ENCODE data around the gene AIM2.
"Not testable (repeated sequence)": the region's sequence is repeated elsewhere in the genome, so short reads cannot be mapped to it uniquely, and the experiment has no call there.

AIM2 gene

DNA sequence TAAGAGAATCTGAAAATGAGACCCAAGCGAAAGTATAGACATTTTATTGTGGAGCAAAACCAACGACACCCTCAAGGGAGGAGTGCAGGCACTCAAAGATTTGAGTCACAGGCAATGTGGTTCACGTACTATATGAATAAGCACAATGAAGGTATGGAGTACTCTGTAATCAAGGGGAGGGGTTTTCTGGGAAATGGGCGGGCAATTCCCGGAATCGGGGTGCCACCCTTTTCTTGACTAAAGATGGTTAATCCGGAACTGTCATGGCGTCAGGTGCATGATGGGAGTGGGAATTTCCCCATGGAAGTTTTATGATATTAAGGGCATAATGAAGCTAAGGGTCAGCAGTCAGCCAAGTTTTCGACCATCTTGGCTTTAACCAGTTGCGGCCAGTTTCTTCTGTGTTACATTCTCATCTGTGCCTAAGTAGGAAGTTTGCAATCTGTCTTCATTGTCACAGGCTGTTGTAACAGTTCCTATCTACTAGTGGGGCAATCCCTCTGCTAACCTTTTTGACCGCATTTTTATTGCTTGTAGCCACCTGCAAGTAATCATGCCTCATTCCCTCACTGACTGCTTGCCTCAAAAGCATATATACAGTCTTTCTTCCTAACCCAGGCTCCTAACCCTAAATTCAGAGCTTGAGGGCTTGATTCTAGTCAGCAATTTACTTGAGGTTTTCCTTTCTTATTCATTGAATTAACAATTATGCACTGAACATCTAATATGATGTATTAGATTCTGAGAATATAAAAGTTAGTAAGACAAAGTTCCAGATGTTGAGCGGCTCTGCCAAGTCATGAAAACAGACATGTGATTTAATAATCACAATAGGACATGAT, 775 bp upstream of the AIM2 start:
- DNase-seq: no peak

DNA sequence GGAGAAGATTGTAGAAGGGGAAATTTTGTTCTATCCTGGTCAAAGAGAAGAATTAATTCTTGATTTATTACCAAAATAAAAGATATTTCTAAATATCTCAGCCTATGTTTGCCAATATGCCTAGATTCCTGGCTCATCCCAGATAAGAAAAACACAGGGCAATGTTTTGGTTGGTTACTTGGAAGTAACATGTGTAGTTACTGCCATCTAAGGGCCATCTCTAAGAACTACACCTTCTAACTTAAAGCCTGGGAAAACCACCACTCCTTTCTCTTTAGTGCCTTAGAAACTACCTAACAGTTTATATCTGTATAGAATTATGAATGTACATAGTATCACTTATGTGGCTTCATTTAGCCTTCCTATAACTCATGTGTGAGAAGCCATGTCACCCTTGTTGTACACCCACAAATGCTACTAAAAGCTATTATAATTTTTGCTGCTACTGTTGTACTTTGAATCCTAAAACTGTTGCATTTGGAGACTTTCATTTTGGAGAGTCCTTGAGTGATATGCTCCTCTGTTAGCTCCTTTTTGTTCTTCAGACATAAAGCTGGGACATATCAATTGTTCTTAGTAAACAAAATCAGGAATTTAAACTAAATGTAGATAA, 4.5 kb downstream of the AIM2 start:
- DNase-seq: peak in 1 of 2 experiments; percentile 63

DNA sequence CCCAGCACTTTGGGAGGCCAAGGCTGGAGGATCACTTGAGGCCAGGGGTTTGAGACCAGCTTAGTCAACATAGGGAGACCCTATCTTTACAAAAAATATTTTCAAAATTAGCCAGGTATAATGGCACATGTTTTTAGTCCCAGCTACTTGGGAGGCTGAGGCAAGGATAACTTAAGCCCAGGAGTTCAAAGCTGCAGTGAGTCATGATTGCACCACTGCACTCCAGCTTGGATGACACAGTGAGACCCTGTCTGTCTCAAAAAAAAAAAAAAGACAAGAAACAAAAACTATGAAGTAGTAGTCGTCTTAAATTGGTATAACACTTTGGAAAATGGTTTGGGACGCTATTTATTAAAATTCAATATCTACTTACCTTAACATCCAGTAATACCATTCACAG, 7.7 kb downstream of the AIM2 start:
- DNase-seq: no peak

DNA sequence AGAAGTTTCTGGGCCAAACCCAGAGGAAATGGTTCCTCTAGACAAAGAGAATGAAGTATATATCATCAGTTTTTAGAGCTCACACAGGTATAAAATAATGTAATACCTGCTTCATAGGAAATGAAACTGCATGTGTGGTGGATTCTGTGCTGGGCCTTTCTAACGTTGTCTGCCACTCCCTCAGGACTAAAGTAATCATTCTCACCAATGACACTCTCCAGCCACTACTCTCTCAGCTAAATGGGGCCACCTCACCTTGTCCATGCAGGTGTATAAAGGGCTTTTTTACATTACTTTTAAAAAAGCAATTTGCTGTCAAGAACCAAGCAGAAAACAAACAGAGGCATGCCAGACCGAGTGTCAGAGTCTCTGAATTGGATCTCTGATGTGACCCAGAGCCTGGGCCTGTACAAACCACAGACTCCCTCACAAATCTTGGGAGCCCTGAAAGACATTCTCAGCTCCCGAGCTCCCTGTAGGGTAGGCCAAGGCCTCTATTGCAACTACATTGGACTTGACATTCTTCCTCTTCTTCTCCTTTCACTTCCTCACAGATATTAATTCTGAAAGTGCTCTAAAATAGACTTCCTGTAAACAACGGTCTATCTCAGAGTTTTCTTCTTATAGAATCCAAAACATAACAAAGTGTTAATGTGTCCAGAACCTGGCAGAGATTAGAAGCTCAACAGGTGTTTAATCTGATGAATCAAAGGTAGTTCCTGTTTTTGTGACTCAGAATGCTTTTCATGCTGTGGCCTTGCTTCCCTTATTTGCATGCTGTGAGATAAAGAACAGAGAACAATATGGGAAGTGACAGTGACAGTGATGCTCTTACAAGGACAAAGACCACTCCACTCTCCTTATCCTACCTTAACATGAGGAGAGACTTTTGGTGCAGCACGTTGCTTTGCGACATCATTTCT, 8.6 kb downstream of the AIM2 start:
- DNase-seq: no peak

DNA sequence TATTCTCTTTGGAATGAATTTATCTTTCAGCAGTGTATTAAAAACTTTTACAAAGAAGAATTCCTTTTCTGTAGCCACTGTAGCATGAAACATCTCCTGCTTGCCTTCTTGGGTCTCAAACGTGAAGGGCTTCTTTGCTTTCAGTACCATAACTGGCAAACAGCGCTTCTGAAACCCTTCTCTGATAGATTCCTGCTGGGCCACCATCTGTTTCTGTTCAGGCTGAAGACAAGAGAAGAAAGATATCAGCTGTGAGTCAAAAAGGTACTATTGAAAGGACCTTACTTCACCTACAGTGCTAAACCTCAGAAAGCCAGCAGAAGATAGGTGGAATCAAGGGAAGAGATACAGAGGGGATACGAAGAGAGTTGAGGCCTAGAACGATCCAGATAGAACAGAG, 10.5 kb downstream of the AIM2 start:
- DNase-seq: no peak

DNA sequence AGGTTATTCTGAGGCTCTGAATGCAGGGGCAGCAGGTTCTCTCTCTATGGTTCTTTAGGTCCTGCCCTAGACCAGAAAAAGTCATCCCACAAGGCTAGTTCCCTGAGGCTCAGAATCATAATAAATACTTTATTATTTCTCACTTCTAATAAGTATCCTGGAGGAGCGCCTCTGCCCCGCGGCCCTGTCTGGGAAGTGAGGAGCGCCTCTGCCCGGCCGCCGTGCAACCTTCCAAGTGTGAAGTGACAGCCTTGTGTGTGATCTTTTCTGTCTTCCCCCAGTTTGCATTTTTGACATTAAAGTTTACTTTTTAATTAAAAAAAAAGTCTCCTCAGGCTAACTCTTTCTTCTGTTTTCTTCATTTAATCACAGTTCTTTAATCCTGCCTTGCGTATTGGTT, 11.5 kb downstream of the AIM2 start:
- DNase-seq: no peak

DNA sequence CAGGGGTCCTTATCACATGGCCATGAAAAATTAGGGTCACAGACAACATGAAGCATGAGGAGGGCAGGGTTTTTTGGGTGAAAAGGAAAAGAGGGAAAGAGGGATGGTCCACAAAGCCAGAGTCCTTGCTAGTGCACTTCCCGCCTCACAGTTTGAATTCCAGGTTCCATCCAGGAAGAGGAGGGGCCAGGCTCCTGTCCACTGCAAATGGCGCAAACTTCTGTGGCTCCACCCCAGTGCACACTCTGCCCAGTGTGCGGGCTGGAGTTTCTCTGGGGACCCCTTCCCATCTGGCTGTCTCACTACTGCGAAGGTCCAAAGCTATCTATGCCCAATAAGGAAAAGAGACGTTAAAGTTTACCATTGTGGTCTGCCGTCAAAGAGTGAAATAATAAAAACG, 17.8 kb downstream of the AIM2 start:
- DNase-seq: no peak

DNA sequence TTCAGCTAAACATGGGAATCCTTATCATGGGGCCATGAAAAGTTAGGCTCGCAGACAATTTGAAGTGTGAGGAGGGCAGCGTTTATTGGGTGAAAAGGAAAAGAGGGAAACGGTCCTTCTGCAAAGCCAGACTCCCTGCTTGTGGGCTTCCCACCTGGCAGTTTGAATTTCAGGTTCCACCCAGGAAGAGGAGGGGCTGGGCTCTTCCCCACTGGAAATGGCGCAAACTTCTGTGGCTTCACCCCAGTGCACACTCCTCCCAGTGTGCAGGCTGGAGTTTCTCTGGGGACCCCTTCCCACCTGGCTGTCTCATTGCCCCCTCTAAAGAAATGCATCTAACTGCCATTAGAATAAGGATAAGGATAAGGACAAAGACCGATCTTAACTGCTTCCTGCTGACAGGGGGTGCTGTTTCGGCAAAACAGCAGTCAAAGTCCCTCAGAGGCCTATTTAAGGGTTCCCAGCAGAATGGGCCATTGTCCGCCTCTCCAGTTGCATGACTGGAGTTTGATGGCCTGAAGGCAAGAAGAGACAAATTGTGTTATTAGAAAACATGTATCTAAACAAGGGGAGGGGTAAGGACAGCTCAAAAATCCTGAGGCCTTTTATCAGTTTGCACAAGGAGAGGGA, 20.4 kb downstream of the AIM2 start:
- DNase-seq: no peak

DNA sequence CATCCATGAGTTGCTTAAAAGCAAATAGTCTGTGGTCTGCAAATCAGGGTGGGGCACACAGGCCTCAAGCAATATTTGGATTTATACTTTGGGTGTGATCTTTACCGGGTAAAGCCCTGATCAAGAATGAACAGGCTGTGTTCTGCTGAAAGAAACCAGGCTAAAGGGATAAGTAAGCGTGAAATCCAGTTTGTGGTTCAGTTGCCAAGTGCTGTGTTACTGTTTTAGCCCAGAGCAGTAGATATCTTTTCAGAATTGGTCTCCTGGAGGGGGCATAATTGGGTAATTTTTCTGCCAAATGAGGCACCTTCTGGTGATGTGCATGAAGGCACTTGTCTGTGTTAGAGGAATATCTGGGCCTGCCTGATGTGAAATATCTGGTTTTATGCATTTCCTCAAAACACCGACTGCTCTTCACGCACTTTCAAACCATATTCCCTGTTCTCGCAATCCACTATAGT, 21.4 kb downstream of the AIM2 start:
- no peak for DNase-seq

DNA sequence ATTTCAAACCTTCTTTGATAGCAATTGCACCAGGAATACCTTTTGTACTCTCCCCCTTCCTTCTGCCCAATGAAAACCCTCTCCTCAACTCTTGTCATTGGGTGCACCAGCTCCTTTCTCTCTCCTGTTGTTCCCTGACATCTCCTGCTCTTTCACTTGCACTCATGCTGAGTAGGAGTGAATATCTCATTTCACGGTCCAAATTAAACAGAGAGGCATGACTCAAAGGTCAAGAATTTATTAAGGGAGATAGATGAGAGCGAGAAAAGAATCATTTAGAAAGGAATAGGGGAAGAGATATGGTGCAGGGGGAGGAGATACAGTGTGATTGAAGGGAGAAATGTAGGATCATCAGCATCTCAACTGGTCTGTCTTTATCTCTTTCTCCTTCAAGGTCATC, 22.1 kb downstream of the AIM2 start:
- DNase-seq: no peak

DNA sequence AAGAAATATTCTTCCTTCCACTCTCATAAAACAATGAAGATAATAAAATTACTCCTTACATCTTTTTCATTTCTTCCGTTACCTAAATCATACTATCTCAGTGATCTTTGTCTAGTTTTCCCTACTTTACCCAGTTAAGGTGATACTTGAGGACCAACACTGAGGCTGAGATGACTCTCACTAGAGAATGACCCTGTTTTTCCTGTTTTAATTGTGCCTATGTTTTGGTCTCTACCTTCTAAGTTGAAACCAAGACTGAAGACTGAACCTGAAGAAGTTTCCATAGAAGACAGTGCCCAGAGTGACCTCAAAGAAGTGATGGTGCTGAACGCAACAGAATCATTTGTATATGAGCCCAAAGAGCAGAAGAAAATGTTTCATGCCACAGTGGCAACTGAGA, 25.1 kb downstream of the AIM2 start:
- DNase-seq: no peak

DNA sequence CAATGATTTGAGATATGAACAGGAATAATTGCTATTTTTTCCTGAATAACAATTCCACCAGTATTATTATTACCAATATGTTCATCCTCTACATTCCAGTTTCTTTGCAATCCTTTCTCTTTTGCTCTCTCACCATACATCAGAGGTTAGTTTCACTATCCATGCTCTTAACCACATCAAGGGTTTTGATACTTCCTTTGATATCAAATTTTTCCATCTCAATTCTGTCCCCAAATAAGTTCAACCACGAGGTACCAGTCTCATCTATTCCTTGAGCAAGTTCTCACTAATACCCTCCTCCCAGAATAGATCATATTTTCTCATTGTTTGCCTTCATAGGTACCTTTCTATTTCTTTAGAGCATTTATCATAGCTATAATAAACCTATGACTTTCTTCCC, 30.1 kb downstream of the AIM2 start:
- DNase-seq: not testable (repeated sequence)

DNA sequence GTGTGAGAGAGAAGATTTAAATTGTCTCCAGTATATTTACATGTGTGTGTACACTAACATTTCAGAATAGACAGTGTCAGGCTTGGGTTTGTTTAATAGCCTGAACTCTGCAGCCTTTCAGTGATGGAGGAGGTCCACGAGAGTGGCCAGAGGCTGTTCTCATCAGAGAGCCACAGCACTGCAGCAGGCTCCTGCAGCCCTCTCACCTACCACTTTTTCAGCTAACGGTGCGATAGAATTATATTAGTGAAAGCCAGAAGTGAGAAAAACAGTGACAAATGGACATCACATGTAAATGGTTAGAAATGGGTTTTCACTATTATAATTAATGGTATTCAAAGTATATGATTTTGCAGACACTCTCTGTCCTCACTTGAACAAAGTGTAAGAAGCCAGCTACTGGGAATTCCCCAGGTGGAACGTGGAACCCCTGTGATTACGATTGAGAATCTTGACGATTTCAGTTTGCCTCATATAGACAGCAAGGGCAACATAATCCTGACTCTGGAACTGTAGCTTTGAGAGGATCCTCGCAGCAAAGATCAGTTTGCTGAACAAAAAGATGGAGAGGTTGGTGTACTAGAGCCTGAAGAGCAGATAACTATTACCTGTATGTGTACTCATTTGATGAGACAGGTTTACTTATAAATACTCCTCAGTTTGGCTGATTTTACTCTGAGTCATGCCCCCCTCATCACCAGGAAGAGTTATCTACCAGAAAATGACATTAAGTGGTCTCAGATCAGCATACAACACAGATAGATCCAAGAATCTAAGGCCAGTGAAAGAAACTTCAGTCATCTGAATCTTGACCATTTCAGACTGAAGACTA, 35.5 kb downstream of the AIM2 start:
- DNase-seq: no peak

DNA sequence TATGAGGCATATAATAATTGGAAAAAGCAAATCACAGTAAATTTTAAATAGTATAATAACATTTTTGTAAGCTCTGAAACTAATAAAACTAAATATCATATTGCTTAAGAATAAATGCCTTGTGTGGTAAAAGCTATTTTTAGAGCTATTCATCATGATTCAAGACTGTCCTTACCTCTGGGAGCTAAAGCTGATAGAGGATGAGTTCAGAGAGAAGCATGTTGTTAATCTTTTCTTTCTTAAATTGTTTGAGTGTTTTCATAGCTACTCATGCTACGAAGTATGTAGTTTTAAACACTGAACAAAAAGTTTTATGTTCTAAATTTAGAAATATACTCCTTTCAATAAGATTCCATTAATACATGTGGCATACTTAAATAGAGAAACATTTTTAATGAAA, 36.4 kb downstream of the AIM2 start:
- DNase-seq: no peak

DNA sequence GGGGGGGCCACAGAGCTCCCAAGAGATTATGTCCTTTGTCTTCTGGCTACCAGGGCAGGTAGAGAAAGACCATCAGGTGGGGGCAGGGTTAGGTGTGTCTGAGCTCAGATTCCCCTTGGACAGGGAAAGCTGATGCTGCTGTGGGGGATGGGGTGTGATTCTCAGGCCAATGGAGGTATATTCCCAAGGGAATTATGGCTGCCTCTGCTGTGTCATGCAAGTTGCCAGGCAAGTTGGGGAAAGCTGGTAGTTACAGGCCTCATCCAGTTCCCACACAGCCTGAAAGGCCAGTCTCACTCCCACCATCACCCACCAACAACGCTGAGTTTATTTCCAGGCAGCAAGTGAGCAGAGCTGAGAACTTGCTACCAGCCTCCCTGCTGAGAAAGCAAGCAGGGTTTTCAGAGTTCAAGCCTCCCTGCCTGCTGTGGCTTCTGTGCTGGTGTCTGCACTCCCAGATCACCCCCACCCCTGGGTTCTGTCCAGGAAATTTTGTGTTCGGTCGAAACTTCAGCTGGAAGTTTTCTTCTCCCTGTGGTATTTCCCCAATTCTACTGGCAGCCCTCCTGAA, 45.6 kb downstream of the AIM2 start:
- DNase-seq: no peak

DNA sequence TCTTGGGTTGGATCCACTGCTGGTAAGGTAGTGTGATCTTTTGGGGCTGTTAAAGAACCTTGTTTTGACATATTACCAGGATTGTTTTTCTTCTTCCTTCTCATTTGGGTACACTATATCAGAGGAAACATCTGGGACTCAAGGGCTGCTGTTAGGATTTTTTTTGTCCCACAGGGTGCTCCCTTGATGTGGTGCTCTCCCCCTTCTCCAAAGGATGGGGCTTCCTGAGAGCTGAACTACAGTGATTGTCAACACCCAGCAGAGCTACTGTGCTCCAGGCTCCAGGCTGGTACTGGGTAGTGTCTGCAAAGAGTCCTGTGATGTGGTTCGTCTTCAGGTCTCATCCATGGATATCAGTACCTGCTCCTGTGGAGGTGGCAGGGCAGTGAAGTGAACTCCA, 46.3 kb downstream of the AIM2 start:
- no peak for DNase-seq

DNA sequence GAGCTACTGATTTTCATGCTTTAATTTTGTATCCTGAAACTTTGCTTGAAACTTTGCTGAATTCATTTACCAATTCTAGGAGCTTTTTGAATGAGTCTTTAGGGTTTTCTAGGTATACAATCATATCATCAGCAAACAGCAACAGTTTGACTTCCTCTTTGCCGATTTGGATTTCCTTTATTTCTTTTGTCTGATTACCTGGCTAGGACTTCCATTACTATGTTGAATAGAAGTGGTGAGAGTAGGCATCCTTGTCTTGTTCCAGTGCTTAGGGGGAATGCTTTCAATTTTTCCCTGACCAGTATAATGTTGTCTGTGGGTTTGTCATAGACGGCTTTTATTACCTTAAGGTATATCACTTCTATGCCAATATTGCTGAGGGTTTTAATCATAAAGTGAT, 49.7 kb downstream of the AIM2 start:
- not testable (repeated sequence) for DNase-seq

DNA sequence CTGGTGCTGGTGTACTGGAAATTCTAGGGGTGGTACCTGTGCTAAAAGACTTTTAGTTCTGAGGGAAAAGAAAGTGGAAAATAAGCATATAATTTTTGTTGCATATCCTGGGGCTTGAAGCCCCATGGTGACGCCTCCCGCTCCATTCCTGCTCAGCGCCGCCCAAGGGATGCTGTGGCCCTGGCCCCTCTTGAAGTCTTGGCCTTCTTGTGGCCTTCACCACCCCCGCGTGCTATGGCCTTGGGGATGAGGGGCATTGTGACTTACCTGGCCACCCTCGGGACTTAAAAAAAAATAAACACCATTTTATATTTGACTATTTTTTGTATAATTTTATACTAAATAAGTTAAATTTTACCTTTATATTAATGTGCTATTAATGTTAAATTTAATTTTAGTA, 51.5 kb downstream of the AIM2 start:
- DNase-seq: no peak

DNA sequence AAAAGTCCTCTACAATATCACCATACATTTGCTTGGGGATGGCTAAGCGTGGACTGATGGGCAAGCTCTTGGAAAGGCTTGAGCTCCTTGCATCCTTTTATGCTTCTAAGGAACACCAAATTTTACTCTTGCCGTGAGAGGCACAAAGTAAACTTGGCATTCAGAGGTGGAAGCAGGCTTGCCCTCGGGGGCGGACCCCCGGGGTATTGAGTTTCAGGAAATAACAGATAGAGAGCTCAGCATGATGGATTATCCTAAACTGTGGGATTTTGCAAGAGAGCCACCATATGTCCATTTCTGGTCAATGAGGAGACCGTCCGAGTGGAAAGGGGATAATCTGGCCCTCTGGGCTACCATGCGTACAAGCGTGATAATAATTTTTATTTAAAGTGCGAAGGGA, 52.8 kb downstream of the AIM2 start:
- DNase-seq: no peak

DNA sequence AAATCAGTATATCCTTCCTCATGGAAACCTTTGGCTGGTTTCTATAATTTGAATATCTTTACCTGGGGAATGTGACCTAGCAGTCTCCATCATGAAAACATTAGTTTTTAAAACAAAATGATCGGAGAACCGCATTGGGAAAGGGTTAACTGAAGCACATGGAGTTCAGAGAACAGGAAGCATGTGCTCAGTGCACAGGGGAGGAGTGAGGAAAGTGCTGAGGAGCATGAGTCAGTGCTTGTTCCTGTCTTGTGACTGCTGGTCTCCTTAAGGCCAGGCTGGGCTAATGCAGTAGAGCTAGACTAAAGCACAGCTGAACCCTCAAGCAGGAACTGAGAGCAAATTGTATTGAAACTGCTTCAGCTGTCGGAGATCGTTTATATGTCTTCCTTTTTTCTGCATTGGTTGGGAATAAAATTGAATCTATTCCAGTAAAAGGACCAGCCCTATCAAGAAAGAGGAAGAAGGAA, 61.1 kb downstream of the AIM2 start:
- DNase-seq: peak; percentile 55 to 77

DNA sequence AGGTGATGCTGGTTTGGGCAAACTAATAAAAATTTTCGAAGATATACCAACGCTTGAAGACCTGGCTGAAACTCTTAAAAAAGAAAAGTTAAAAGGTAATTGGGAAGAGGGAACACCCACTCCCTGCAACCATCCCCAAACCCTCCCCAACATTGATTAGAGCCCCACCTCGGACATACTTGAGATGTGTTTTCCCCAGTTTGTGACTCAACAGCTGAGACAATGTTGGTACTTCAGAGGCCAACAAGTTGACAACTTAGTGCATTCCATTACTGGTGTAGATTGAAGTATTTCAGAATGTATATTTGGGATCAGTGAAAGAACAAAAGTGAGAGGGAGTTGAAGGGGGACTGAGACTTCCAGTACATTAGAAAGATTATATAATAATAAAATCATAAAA, 61.7 kb downstream of the AIM2 start:
- DNase-seq: no peak

Measured in SW 1271 (cell line).